Esophagus muscularis mucosa (tissue), 3 donors: Measurements from ENCODE around the gene HS6ST3.

Source experiments
- POLR2A ChIP-seq: fragments of 450-650 bp; IDR thresholded peaks from one replicate; pipeline ENCODE4 v1.6.1; 2017; ENCODE audit warnings: antibody characterized with exemption, moderate library complexity, mild to moderate bottlenecking, low read depth
- POLR2AphosphoS5 ChIP-seq, 2 donors: sonication (generic); formaldehyde crosslinking; IDR thresholded peaks; one replicate each; pipeline ENCODE4 v1.6.1; 2017; ENCODE audit warnings: antibody characterized with exemption in 2 of 2
- TF ChIP-seq, protein P1 (sequence below), 3 experiments: fragments of 200-600 bp in 2 of 3; fragments of 450-650 bp in 1 of 3; sonication (generic) in 2 of 3; IDR thresholded peaks; one replicate each; pipeline ENCODE4 v1.5.1; 2017 to 2019; ENCODE audit warnings: antibody characterized with exemption in 3 of 3, mild to moderate bottlenecking in 2 of 3, moderate library complexity in 1 of 3

DNA sequence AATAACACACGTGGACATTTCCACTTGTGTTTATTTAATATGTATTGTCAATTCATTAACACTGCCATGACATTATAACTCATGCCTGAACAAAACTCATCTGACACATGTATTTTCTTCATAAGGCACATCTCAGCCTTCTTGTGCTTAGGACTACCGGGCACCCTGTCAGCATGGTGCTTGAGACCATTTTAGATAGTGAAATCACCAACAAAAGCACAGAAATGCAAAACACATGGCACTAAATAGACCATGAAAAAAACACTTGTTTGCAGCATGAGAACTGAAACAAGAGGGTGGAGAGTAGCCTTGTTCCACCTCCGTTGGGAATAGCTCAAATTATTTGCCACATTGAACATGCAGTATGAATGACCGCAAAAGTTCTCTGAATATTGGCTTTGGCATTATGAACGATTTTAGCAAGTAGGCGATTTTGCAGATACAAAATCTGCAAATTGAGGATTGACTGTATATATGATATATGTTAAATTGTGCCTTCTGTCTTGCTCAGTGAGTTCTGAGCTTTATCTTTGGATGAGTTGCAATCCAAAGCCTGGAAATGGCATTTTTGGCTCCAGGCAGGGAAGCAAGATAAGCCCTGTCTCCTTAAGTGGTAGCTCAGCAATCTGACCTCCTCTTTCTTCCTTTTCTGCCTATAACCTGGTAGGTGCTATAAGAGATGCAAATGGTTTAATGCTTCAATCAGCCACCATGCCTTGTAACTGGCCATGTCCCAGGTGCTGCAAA is 328.2 kb downstream of the HS6ST3 start:
- TF ChIP-seq, protein P1, sequence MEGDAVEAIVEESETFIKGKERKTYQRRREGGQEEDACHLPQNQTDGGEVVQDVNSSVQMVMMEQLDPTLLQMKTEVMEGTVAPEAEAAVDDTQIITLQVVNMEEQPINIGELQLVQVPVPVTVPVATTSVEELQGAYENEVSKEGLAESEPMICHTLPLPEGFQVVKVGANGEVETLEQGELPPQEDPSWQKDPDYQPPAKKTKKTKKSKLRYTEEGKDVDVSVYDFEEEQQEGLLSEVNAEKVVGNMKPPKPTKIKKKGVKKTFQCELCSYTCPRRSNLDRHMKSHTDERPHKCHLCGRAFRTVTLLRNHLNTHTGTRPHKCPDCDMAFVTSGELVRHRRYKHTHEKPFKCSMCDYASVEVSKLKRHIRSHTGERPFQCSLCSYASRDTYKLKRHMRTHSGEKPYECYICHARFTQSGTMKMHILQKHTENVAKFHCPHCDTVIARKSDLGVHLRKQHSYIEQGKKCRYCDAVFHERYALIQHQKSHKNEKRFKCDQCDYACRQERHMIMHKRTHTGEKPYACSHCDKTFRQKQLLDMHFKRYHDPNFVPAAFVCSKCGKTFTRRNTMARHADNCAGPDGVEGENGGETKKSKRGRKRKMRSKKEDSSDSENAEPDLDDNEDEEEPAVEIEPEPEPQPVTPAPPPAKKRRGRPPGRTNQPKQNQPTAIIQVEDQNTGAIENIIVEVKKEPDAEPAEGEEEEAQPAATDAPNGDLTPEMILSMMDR (IDR thresholded peaks at IDR 0.05) = no peak
- no peak for TF ChIP-seq POLR2AphosphoS5 (IDR thresholded peaks at IDR 0.05)
- TF ChIP-seq POLR2A = no peak
